IMR-90 (cell line): ENCODE measurements around the gene TOMM40. TPM values are rescaled to one million over a fixed set of nuclear protein-coding genes. Genes with fewer than 3 reads are reported as not detected.

Experiments used
- ATAC-seq: fragments of 200-7000 bp; cut with Tn5 transposase; 2 replicates; pipeline ENCODE4 v1.9.1; 2020; ENCODE audit warnings: low read depth, mild to moderate bottlenecking, moderate library complexity
- BruUV-seq: library from RNA; stranded (reverse); fragments of 400-500 nt; replicated peaks from 2 replicates; lab custom pipeline; 2021; lab: Mats Ljungman, UMichigan
- CTCF ChIA-PET: fragments of 300-600 bp; formaldehyde crosslinking; extraction: SDS; loops from one replicate; lab custom pipeline; 2021; ENCODE audit warnings: antibody characterized with exemption; lab: Yijun Ruan, JAX
- POLR2A ChIA-PET: fragments of 300-600 bp; sonication (Branson Sonifier 250); formaldehyde crosslinking; loops from one replicate; lab custom pipeline; 2022; ENCODE audit warnings: antibody characterized with exemption; ENCODE audit not compliant: unreplicated experiment; lab: Charles Lee
- DNase-seq: peaks from one replicate; pipeline ENCODE4 v3.0.0; 2013
- H2AFZ ChIP-seq: replicated peaks from 2 replicates; pipeline ENCODE3; 2013; ENCODE audit warnings: low read length, mild to moderate bottlenecking; ENCODE audit not compliant: poor library complexity
- H2AK5ac ChIP-seq: 2 replicates; pipeline ENCODE4 v1.6.1; 2013; ENCODE audit warnings: low read depth, low read length, inconsistent platforms
- H2AK9ac ChIP-seq: replicated peaks from 2 replicates; pipeline ENCODE3; 2013; ENCODE audit warnings: mild to moderate bottlenecking, low read depth, low read length, moderate library complexity; ENCODE audit not compliant: poor library complexity
- H2BK120ac ChIP-seq: 2 replicates; pipeline ENCODE4 v1.6.1; 2013; ENCODE audit warnings: low read depth, low read length, inconsistent platforms
- H2BK15ac ChIP-seq: 3 replicates; pipeline ENCODE4 v1.6.1; 2013; ENCODE audit warnings: low read depth, low read length, inconsistent platforms
- H2BK20ac ChIP-seq: 2 replicates; pipeline ENCODE4 v1.6.1; 2013; ENCODE audit warnings: low read depth, mild to moderate bottlenecking, inconsistent platforms, low read length, moderate library complexity
- H2BK5ac ChIP-seq: 2 replicates; pipeline ENCODE4 v1.6.1; 2013; ENCODE audit warnings: mild to moderate bottlenecking, low read depth, low read length, inconsistent platforms; ENCODE audit not compliant: poor library complexity, severe bottlenecking
- H3K14ac ChIP-seq: replicated peaks from 2 replicates; pipeline ENCODE4 v1.6.1; 2013; ENCODE audit warnings: low read depth, low read length, inconsistent platforms
- H3K18ac ChIP-seq: 2 replicates; pipeline ENCODE4 v1.6.1; 2013; ENCODE audit warnings: low read depth, low read length, control low read depth
- H3K23ac ChIP-seq: 2 replicates; pipeline ENCODE4 v1.6.1; 2013; ENCODE audit warnings: low read depth, low read length, inconsistent platforms
- H3K27ac ChIP-seq: 2 replicates; pipeline ENCODE4 v1.5.1; 2013; ENCODE audit warnings: mild to moderate bottlenecking, control low read depth, low read length; ENCODE audit not compliant: insufficient read depth
- H3K27me3 ChIP-seq: 2 replicates; pipeline ENCODE4 v1.6.1; 2013; ENCODE audit warnings: low read length; ENCODE audit not compliant: control insufficient read depth, insufficient read depth
- H3K36me3 ChIP-seq: 2 replicates; pipeline ENCODE4 v1.6.1; 2013; ENCODE audit warnings: low read length, mixed read lengths; ENCODE audit not compliant: control insufficient read depth, insufficient read depth
- H3K4ac ChIP-seq: 2 replicates; pipeline ENCODE4 v1.6.1; 2013; ENCODE audit warnings: low read depth, low read length, inconsistent platforms
- H3K4me1 ChIP-seq: 2 replicates; pipeline ENCODE4 v1.6.1; 2013; ENCODE audit warnings: low read length, mixed read lengths; ENCODE audit not compliant: control insufficient read depth, insufficient read depth
- H3K4me2 ChIP-seq: 2 replicates; pipeline ENCODE4 v1.6.1; 2013; ENCODE audit warnings: low read depth, mild to moderate bottlenecking, control low read depth, low read length, moderate library complexity
- H3K4me3 ChIP-seq: 2 replicates; pipeline ENCODE4 v1.5.1; 2013; ENCODE audit warnings: low read depth, mild to moderate bottlenecking, control low read depth, low read length, moderate library complexity; ENCODE audit not compliant: insufficient read depth
- H3K56ac ChIP-seq: 2 replicates; pipeline ENCODE4 v1.6.1; 2013; ENCODE audit warnings: low read length, inconsistent platforms; ENCODE audit not compliant: insufficient read depth; ENCODE audit errors: extremely low read depth
- H3K79me1 ChIP-seq, 2 experiments: 2 replicates each; pipeline ENCODE4 v1.6.1; 2013; ENCODE audit warnings: low read length in 2 of 2, inconsistent platforms in 1 of 2, low read depth in 1 of 2
- H3K9ac ChIP-seq: 2 replicates; pipeline ENCODE4 v1.6.1; 2013; ENCODE audit warnings: low read depth, low read length, control low read depth
- H3K9me1 ChIP-seq: 2 replicates; pipeline ENCODE4 v1.6.1; 2013; ENCODE audit warnings: low read length, inconsistent platforms; ENCODE audit not compliant: insufficient read depth
- H3K9me3 ChIP-seq: 2 replicates; pipeline ENCODE4 v1.6.1; 2013; ENCODE audit warnings: low read length; ENCODE audit not compliant: control insufficient read depth, insufficient read depth
- H4K20me1 ChIP-seq: 2 replicates; pipeline ENCODE4 v1.6.1; 2013; ENCODE audit warnings: low read length, inconsistent platforms; ENCODE audit not compliant: insufficient read depth
- H4K5ac ChIP-seq: 2 replicates; pipeline ENCODE4 v1.6.1; 2013; ENCODE audit warnings: mild to moderate bottlenecking, low read depth, low read length, control low read depth
- H4K8ac ChIP-seq, 2 experiments: 2 replicates each; pipeline ENCODE4 v1.6.1; 2013; ENCODE audit warnings: low read depth in 2 of 2, low read length in 2 of 2, control low read depth in 1 of 2, inconsistent platforms in 1 of 2
- H4K91ac ChIP-seq: 2 replicates; pipeline ENCODE4 v1.6.1; 2013; ENCODE audit warnings: low read depth, low read length, inconsistent platforms; ENCODE audit not compliant: insufficient read depth
- BHLHE40 ChIP-seq: fragments of 150-350 bp; IDR thresholded peaks from 2 replicates; pipeline ENCODE4 v1.6.1; 2016; ENCODE audit warnings: mild to moderate bottlenecking, low read depth, low read length
- CHD1 ChIP-seq: IDR thresholded peaks from 2 replicates; pipeline ENCODE4 v1.6.1; 2012; ENCODE audit warnings: low read depth, low read length, improper control_type of control experiment
- ELK1 ChIP-seq: fragments of 150-350 bp; IDR thresholded peaks from 2 replicates; pipeline ENCODE4 v1.6.1; 2016; ENCODE audit warnings: low read depth, mild to moderate bottlenecking, low read length, moderate library complexity, borderline replicate concordance
- FOS ChIP-seq: fragments of 150-350 bp; IDR thresholded peaks from 2 replicates; pipeline ENCODE4 v1.6.1; 2016; ENCODE audit warnings: low read depth, low read length
- MAFK ChIP-seq: IDR thresholded peaks from 2 replicates; pipeline ENCODE4 v1.6.1; 2012; ENCODE audit warnings: low read depth, low read length, improper control_type of control experiment
- MAZ ChIP-seq: IDR thresholded peaks from 2 replicates; pipeline ENCODE4 v1.6.1; 2012; ENCODE audit warnings: low read depth, mild to moderate bottlenecking, low read length, improper control_type of control experiment, moderate library complexity, borderline replicate concordance
- RAD21 ChIP-seq: IDR thresholded peaks from 2 replicates; pipeline ENCODE4 v1.6.1; 2012; ENCODE audit warnings: low read length, improper control_type of control experiment
- RFX5 ChIP-seq: IDR thresholded peaks from 2 replicates; pipeline ENCODE4 v1.8.0; 2012; ENCODE audit warnings: low read depth, mild to moderate bottlenecking, low read length, moderate library complexity
- SMC3 ChIP-seq: fragments of 150-350 bp; IDR thresholded peaks from 2 replicates; pipeline ENCODE4 v1.6.1; 2016; ENCODE audit warnings: low read depth, mild to moderate bottlenecking, antibody characterized with exemption, low read length, moderate library complexity
- whole genome bisulfite sequencing, 2 experiments: methylation state at CpG; one replicate each; pipeline versions ENCODE4 v1.1.5 to v1.1.7; 2013; ENCODE audit warnings: missing lambda C conversion rate in 2 of 2; ENCODE audit not compliant: insufficient read length in 1 of 2; ENCODE audit errors: extremely low coverage in 2 of 2; 5-methylcytosine and 5-hydroxymethylcytosine counted together
- dilution Hi-C: fragments of 300-500 bp; cut with HindIII; formaldehyde crosslinking; loops from one replicate; pipeline ENCODE4 v1.14.3; 2018; ENCODE audit warnings: low sequenced_read_pairs; ENCODE audit not compliant: unreplicated experiment
- in situ Hi-C: fragments of 300-500 bp; cut with MboI; formaldehyde crosslinking; loops from 3 replicates; pipeline ENCODE4 v1.14.3; 2019; ENCODE audit warnings: low sequenced_read_pairs, inconsistent platforms, mixed read lengths
- intact Hi-C: fragments of 100-400 bp; cut with micrococcal nuclease; formaldehyde crosslinking; loops from 2 replicates; pipeline ENCODE4 v1.10.0; 2022
- polyA plus RNA-seq, 3 experiments: library from polyadenylated mRNA; depleted of rRNA; stranded (reverse); fragments of >200 nt; gene quantifications; 2 replicates each; pipeline ENCODE4 v1.2.3, GENCODE V29; 2012; ENCODE audit warnings: low replicate concordance in 1 of 3
- total RNA-seq: library from RNA; depleted of rRNA; stranded (reverse); fragments of >200 nt; gene quantifications from 2 replicates; pipeline ENCODE4 v1.2.3, GENCODE V29; 2012
- TF ChIP-seq, protein P1 (sequence below): conservative IDR thresholded peaks from 2 replicates; pipeline ENCODE4 v1.5.1; 2012; ENCODE audit warnings: mild to moderate bottlenecking, low read depth, low read length, improper control_type of control experiment
- TF ChIP-seq, protein P2 (sequence below): fragments of 150-350 bp; IDR thresholded peaks from 2 replicates; pipeline ENCODE4 v1.6.1; 2017; ENCODE audit warnings: mild to moderate bottlenecking, antibody characterized with exemption, low read length, low read depth

Gene TOMM40
- total and polyA plus RNA-seq, 2 of the 4 experiments (the other 2 are of a cell fraction): 54.8 to 62.6 TPM

- Histone ChIP-seq H4K8ac (no peak overlapping the region), H3K4ac (no peak overlapping the region), H2BK15ac (no peak overlapping the region), H3K4me3 (no peak overlapping the region), H2BK20ac (no peak overlapping the region), H3K27me3 (no peaks in the 10 kb centered on the region), H2AK9ac (no peak overlapping the region), H2AK5ac (no peak overlapping the region), H3K9ac (no peak overlapping the region), H3K36me3 (peaks cover 13% of the 10 kb centered on the region), H3K27ac (no peak overlapping the region), H2BK5ac (no peak overlapping the region), H4K91ac (no peak overlapping the region), H3K9me1 (peaks cover 11% of the 10 kb centered on the region), H2BK120ac (no peak overlapping the region), H3K79me1 (peaks cover 8 to 63% of the 10 kb centered on the region in 2 experiments; a peak in 3 of 4 replicates), H3K9me3 (no peaks in the 10 kb centered on the region), H2AFZ (no peak overlapping the region), H3K23ac (no peak overlapping the region), H4K5ac (no peak overlapping the region), H4K20me1 (peaks cover 74% of the 10 kb centered on the region), H3K18ac (no peak overlapping the region), H3K4me1 (peaks cover 12% of the 10 kb centered on the region), H3K56ac (no peak overlapping the region), H3K14ac (no peak overlapping the region), H3K4me2 (no peak overlapping the region)
- TF ChIP-seq, protein P1, sequence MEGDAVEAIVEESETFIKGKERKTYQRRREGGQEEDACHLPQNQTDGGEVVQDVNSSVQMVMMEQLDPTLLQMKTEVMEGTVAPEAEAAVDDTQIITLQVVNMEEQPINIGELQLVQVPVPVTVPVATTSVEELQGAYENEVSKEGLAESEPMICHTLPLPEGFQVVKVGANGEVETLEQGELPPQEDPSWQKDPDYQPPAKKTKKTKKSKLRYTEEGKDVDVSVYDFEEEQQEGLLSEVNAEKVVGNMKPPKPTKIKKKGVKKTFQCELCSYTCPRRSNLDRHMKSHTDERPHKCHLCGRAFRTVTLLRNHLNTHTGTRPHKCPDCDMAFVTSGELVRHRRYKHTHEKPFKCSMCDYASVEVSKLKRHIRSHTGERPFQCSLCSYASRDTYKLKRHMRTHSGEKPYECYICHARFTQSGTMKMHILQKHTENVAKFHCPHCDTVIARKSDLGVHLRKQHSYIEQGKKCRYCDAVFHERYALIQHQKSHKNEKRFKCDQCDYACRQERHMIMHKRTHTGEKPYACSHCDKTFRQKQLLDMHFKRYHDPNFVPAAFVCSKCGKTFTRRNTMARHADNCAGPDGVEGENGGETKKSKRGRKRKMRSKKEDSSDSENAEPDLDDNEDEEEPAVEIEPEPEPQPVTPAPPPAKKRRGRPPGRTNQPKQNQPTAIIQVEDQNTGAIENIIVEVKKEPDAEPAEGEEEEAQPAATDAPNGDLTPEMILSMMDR: no peak
- TF ChIP-seq, protein P2, sequence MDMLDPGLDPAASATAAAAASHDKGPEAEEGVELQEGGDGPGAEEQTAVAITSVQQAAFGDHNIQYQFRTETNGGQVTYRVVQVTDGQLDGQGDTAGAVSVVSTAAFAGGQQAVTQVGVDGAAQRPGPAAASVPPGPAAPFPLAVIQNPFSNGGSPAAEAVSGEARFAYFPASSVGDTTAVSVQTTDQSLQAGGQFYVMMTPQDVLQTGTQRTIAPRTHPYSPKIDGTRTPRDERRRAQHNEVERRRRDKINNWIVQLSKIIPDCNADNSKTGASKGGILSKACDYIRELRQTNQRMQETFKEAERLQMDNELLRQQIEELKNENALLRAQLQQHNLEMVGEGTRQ: no peak
- TF ChIP-seq ELK1 (no peak), MAZ (no peak), BHLHE40 (no peak), MAFK (no peak), RAD21 (no peak), FOS (no peak), RFX5 (no peak), CHD1 (no peak), SMC3 (no peak)
- intact Hi-C loops: no loop called here
- ATAC-seq: no peak
- dilution Hi-C loops: no loop called here
- CTCF ChIA-PET: no interaction called here
- POLR2A ChIA-PET: interaction anchor here (0.8 kb wide), 1 partner anchor 9 kb away, joined by 4 read pairs; no protein-coding TSS in a partner anchor
- in situ Hi-C loops: no loop called here
- 71% methylated on average over 4 of the region's 8 CpGs; no CpG with 5 or more reads in 1 of the 2 experiments for WGBS, 2 experiments
- no TSS peak for BruUV-seq
- no peak for DNase-seq
Observed at GRCh38 chr19:44850641-44851109, 40.4 kb upstream of the TOMM40 start.
